ENCODE data around the gene MYO5B.

The MYO5B gene

GRCh38 chr18:50188652-50189051, 6.3 kb downstream of the MYO5B start:
- DNase-seq (ENCODE audit: low spot score), result no peak

GRCh38 chr18:50187659-50188058, 7.3 kb downstream of the MYO5B start:
- no peak for DNase-seq (ENCODE audit: low spot score)

- DNase-seq (ENCODE audit: low spot score), result no peak
Observed at GRCh38 chr18:50186385-50186784, 8.6 kb downstream of the MYO5B start.

GRCh38 chr18:50183556-50183955, 11.4 kb downstream of the MYO5B start:
- no peak for DNase-seq (ENCODE audit: low spot score)

GRCh38 chr18:50182511-50182910, 12.4 kb downstream of the MYO5B start:
- DNase-seq (ENCODE audit: low spot score), result peak; percentile 93

GRCh38 chr18:50181590-50181989, 13.4 kb downstream of the MYO5B start:
- DNase-seq (ENCODE audit: low spot score), result no peak

GRCh38 chr18:50179465-50179864, 15.5 kb downstream of the MYO5B start:
- DNase-seq (ENCODE audit: low spot score), result peak; percentile 85

GRCh38 chr18:50177294-50177992, 17.5 kb downstream of the MYO5B start:
- DNase-seq (ENCODE audit: low spot score), result no peak

- DNase-seq (ENCODE audit: low spot score), result no peak
Observed at GRCh38 chr18:50172367-50172766, 22.6 kb downstream of the MYO5B start.

GRCh38 chr18:50171406-50171805, 23.5 kb downstream of the MYO5B start:
- no peak for DNase-seq (ENCODE audit: low spot score)

GRCh38 chr18:50170004-50170403, 24.9 kb downstream of the MYO5B start:
- no peak for DNase-seq (ENCODE audit: low spot score)

GRCh38 chr18:50169149-50169548, 25.8 kb downstream of the MYO5B start:
- DNase-seq (ENCODE audit: low spot score), result no peak

- no peak for DNase-seq (ENCODE audit: low spot score)
Observed at GRCh38 chr18:50167966-50168365, 27.0 kb downstream of the MYO5B start.

- no peak for DNase-seq (ENCODE audit: low spot score)
Observed at GRCh38 chr18:50166901-50167300, 28.0 kb downstream of the MYO5B start.

- no peak for DNase-seq (ENCODE audit: low spot score)
Observed at GRCh38 chr18:50163505-50163904, 31.4 kb downstream of the MYO5B start.

- DNase-seq (ENCODE audit: low spot score), result peak; percentile 37
Observed at GRCh38 chr18:50162486-50163304, 32.3 kb downstream of the MYO5B start.

GRCh38 chr18:50161597-50162205, 33.2 kb downstream of the MYO5B start:
- DNase-seq (ENCODE audit: low spot score), result no peak

GRCh38 chr18:50159654-50160046, 35.3 kb downstream of the MYO5B start:
- DNase-seq (ENCODE audit: low spot score), result no peak

GRCh38 chr18:50158866-50159653, 35.9 kb downstream of the MYO5B start:
- DNase-seq (ENCODE audit: low spot score), result no peak

- DNase-seq (ENCODE audit: low spot score), result no peak
Observed at GRCh38 chr18:50155406-50155805, 39.5 kb downstream of the MYO5B start.

GRCh38 chr18:50154420-50154819, 40.5 kb downstream of the MYO5B start:
- DNase-seq (ENCODE audit: low spot score), result no peak

- DNase-seq (ENCODE audit: low spot score), result no peak
Observed at GRCh38 chr18:50152900-50153299, 42.0 kb downstream of the MYO5B start.
